Mesendoderm (in vitro differentiated cells): ENCODE measurements around the gene TBC1D19.

Source experiments
- DNase-seq: peaks from one replicate; pipeline ENCODE4 v3.0.0; 2013
- H2AK5ac ChIP-seq: 2 replicates; pipeline ENCODE4 v1.6.1; 2013; ENCODE audit warnings: low read length, inconsistent platforms
- H2BK120ac ChIP-seq: 2 replicates; pipeline ENCODE4 v1.6.1; 2013; ENCODE audit warnings: low read depth, mild to moderate bottlenecking, low read length, moderate library complexity, mixed read lengths
- H2BK15ac ChIP-seq: replicated peaks from 2 replicates; pipeline ENCODE4 v1.6.1; 2013; ENCODE audit warnings: low read depth, mild to moderate bottlenecking, moderate library complexity
- H2BK5ac ChIP-seq: 2 replicates; pipeline ENCODE4 v1.6.1; 2013; ENCODE audit warnings: low read length, inconsistent platforms
- H3K18ac ChIP-seq: 2 replicates; pipeline ENCODE4 v1.6.1; 2013; ENCODE audit warnings: mild to moderate bottlenecking, low read length, mixed read lengths
- H3K23ac ChIP-seq: one replicate; pipeline ENCODE4 v1.6.1; 2013; ENCODE audit warnings: low read length
- H3K27ac ChIP-seq: 2 replicates; pipeline ENCODE4 v1.5.1; 2013; ENCODE audit warnings: low read depth, mild to moderate bottlenecking, inconsistent platforms, low read length, moderate library complexity
- H3K27me3 ChIP-seq: 2 replicates; pipeline ENCODE4 v1.6.1; 2013; ENCODE audit warnings: low read length, control low read depth, mild to moderate bottlenecking, inconsistent platforms; ENCODE audit not compliant: insufficient read depth, poor library complexity
- H3K36me3 ChIP-seq: 2 replicates; pipeline ENCODE4 v1.6.1; 2013; ENCODE audit warnings: low read length, inconsistent platforms; ENCODE audit not compliant: control insufficient read depth, insufficient read depth
- H3K4ac ChIP-seq: one replicate; pipeline ENCODE4 v1.6.1; 2013; ENCODE audit warnings: low read depth, mild to moderate bottlenecking, low read length, moderate library complexity
- H3K4me1 ChIP-seq: 2 replicates; pipeline ENCODE4 v1.6.1; 2013; ENCODE audit warnings: low read depth, low read length, inconsistent platforms; ENCODE audit not compliant: control insufficient read depth
- H3K4me2 ChIP-seq: 2 replicates; pipeline ENCODE4 v1.6.1; 2013; ENCODE audit warnings: low read length
- H3K4me3 ChIP-seq: 2 replicates; pipeline ENCODE4 v1.5.1; 2013; ENCODE audit warnings: mild to moderate bottlenecking, low read length
- H3K56ac ChIP-seq: one replicate; pipeline ENCODE4 v1.6.1; 2013; ENCODE audit warnings: low read length
- H3K79me1 ChIP-seq: 2 replicates; pipeline ENCODE4 v1.6.1; 2013; ENCODE audit warnings: low read length, inconsistent platforms
- H3K79me2 ChIP-seq: 2 replicates; pipeline ENCODE4 v1.6.1; 2013; ENCODE audit warnings: mild to moderate bottlenecking, low read length; ENCODE audit not compliant: control insufficient read depth, insufficient read depth
- H3K9ac ChIP-seq: 2 replicates; pipeline ENCODE4 v1.6.1; 2013; ENCODE audit warnings: low read length, inconsistent platforms
- H4K5ac ChIP-seq: one replicate; pipeline ENCODE4 v1.6.1; 2013; ENCODE audit warnings: low read length
- H4K8ac ChIP-seq: one replicate; pipeline ENCODE4 v1.6.1; 2013; ENCODE audit warnings: low read depth, mild to moderate bottlenecking, control low read depth, low read length, moderate library complexity
- WGBS: extraction: QIAGEN DNeasy Blood & Tissue Kit; methylation state at CpG from one replicate; pipeline ENCODE4 v1.1.7; 2013; ENCODE audit warnings: low lambda C conversion rate, missing lambda C conversion rate; ENCODE audit not compliant: insufficient coverage; ENCODE audit errors: extremely low coverage; 5-methylcytosine and 5-hydroxymethylcytosine counted together

The TBC1D19 gene

GRCh38 chr4:26741491-26741871 is 157.6 kb downstream of the TBC1D19 start:
- no peak overlapping the region for H2BK15ac ChIP-seq
- H3K36me3 ChIP-seq = no peaks in the 10 kb centered on the region
- H3K9ac ChIP-seq = no peak overlapping the region
- no peak overlapping the region for H4K5ac ChIP-seq
- no peak overlapping the region for H3K4ac ChIP-seq
- H2BK120ac ChIP-seq = no peak overlapping the region
- no peaks in the 10 kb centered on the region for H3K79me1 ChIP-seq
- H4K8ac ChIP-seq = no peak overlapping the region
- no peak overlapping the region for H3K4me2 ChIP-seq
- no peak overlapping the region for H3K18ac ChIP-seq
- DNase-seq = no peak
- H3K56ac ChIP-seq = no peak overlapping the region
- H2AK5ac ChIP-seq = no peak overlapping the region
- H3K79me2 ChIP-seq = no peaks in the 10 kb centered on the region
- no peak overlapping the region for H3K4me3 ChIP-seq
- no peak overlapping the region for H3K23ac ChIP-seq
- no peak overlapping the region for H3K27ac ChIP-seq
- no peak overlapping the region for H2BK5ac ChIP-seq
- H3K27me3 ChIP-seq = no peaks in the 10 kb centered on the region
- no CpG with 5 or more reads among the region's 2 CpGs for WGBS
- H3K4me1 ChIP-seq = no peaks in the 10 kb centered on the region

GRCh38 chr4:26746802-26747213 is 162.9 kb downstream of the TBC1D19 start:
- H2BK5ac ChIP-seq = no peak overlapping the region
- H3K4me2 ChIP-seq = no peak overlapping the region
- no CpG with 5 or more reads among the region's 5 CpGs for WGBS
- no peak overlapping the region for H3K4ac ChIP-seq
- no peak overlapping the region for H3K27ac ChIP-seq
- DNase-seq = no peak
- H3K9ac ChIP-seq = no peak overlapping the region
- H3K4me1 ChIP-seq = no peaks in the 10 kb centered on the region
- no peaks in the 10 kb centered on the region for H3K79me1 ChIP-seq
- no peaks in the 10 kb centered on the region for H3K79me2 ChIP-seq
- no peak overlapping the region for H3K4me3 ChIP-seq
- no peak overlapping the region for H4K8ac ChIP-seq
- no peaks in the 10 kb centered on the region for H3K27me3 ChIP-seq
- H3K36me3 ChIP-seq = no peaks in the 10 kb centered on the region
- H2BK15ac ChIP-seq = no peak overlapping the region
- no peak overlapping the region for H2BK120ac ChIP-seq
- H2AK5ac ChIP-seq = no peak overlapping the region
- no peak overlapping the region for H3K18ac ChIP-seq
- no peak overlapping the region for H3K23ac ChIP-seq
- no peak overlapping the region for H3K56ac ChIP-seq
- no peak overlapping the region for H4K5ac ChIP-seq

GRCh38 chr4:26748811-26749210 is 164.9 kb downstream of the TBC1D19 start:
- H4K5ac ChIP-seq = no peak overlapping the region
- no peak overlapping the region for H3K9ac ChIP-seq
- no peak overlapping the region for H4K8ac ChIP-seq
- H3K79me2 ChIP-seq = no peaks in the 10 kb centered on the region
- H3K56ac ChIP-seq = no peak overlapping the region
- no peaks in the 10 kb centered on the region for H3K4me1 ChIP-seq
- no peak overlapping the region for H3K23ac ChIP-seq
- no peak overlapping the region for H3K4me2 ChIP-seq
- no peak overlapping the region for H2AK5ac ChIP-seq
- no peak overlapping the region for H2BK15ac ChIP-seq
- no peak overlapping the region for H3K4ac ChIP-seq
- no peak overlapping the region for H3K4me3 ChIP-seq
- no peak overlapping the region for H2BK120ac ChIP-seq
- no peaks in the 10 kb centered on the region for H3K27me3 ChIP-seq
- no peaks in the 10 kb centered on the region for H3K36me3 ChIP-seq
- no peak overlapping the region for H3K27ac ChIP-seq
- H2BK5ac ChIP-seq = no peak overlapping the region
- H3K18ac ChIP-seq = no peak overlapping the region
- no peaks in the 10 kb centered on the region for H3K79me1 ChIP-seq
- no peak for DNase-seq

GRCh38 chr4:26749867-26750266 is 166.0 kb downstream of the TBC1D19 start:
- WGBS = no CpG with 5 or more reads among the region's 2 CpGs
- Histone ChIP-seq H3K9ac (no peak overlapping the region), H2BK15ac (no peak overlapping the region), H3K4me2 (no peak overlapping the region), H2AK5ac (no peak overlapping the region), H4K8ac (no peak overlapping the region), H2BK120ac (no peak overlapping the region), H3K27me3 (no peaks in the 10 kb centered on the region), H3K56ac (no peak overlapping the region), H2BK5ac (no peak overlapping the region), H4K5ac (no peak overlapping the region), H3K4me1 (no peaks in the 10 kb centered on the region), H3K23ac (no peak overlapping the region), H3K4me3 (no peak overlapping the region), H3K4ac (no peak overlapping the region), H3K27ac (no peak overlapping the region), H3K79me1 (no peaks in the 10 kb centered on the region), H3K36me3 (no peaks in the 10 kb centered on the region), H3K18ac (no peak overlapping the region), H3K79me2 (no peaks in the 10 kb centered on the region)
- DNase-seq = no peak

- H4K5ac ChIP-seq = no peak overlapping the region
- no peaks in the 10 kb centered on the region for H3K27me3 ChIP-seq
- no peak overlapping the region for H2BK15ac ChIP-seq
- H4K8ac ChIP-seq = no peak overlapping the region
- H3K27ac ChIP-seq = no peak overlapping the region
- no peaks in the 10 kb centered on the region for H3K36me3 ChIP-seq
- H3K23ac ChIP-seq = no peak overlapping the region
- DNase-seq = no peak
- H3K4me2 ChIP-seq = no peak overlapping the region
- H2BK5ac ChIP-seq = no peak overlapping the region
- no peak overlapping the region for H3K18ac ChIP-seq
- H3K79me1 ChIP-seq = no peaks in the 10 kb centered on the region
- no peak overlapping the region for H2BK120ac ChIP-seq
- no peak overlapping the region for H3K4me3 ChIP-seq
- H3K4ac ChIP-seq = no peak overlapping the region
- no peak overlapping the region for H3K56ac ChIP-seq
- no peaks in the 10 kb centered on the region for H3K79me2 ChIP-seq
- H2AK5ac ChIP-seq = no peak overlapping the region
- H3K4me1 ChIP-seq = no peaks in the 10 kb centered on the region
- H3K9ac ChIP-seq = no peak overlapping the region
These were observed 167.1 kb downstream of the TBC1D19 start for GRCh38 chr4:26751004-26751403.

- Histone ChIP-seq H2BK120ac (no peak overlapping the region), H3K27ac (no peak overlapping the region), H3K27me3 (no peaks in the 10 kb centered on the region), H3K23ac (no peak overlapping the region), H4K8ac (no peak overlapping the region), H2BK5ac (no peak overlapping the region), H3K79me1 (no peaks in the 10 kb centered on the region), H3K56ac (no peak overlapping the region), H3K4me3 (no peak overlapping the region), H3K18ac (no peak overlapping the region), H3K36me3 (no peaks in the 10 kb centered on the region), H2BK15ac (no peak overlapping the region), H3K9ac (no peak overlapping the region), H2AK5ac (no peak overlapping the region), H3K4me1 (no peaks in the 10 kb centered on the region), H3K4ac (no peak overlapping the region), H4K5ac (no peak overlapping the region), H3K79me2 (no peaks in the 10 kb centered on the region), H3K4me2 (no peak overlapping the region)
- no CpG with 5 or more reads among the region's 1 CpG for WGBS
- no peak for DNase-seq
These were observed 168.0 kb downstream of the TBC1D19 start for GRCh38 chr4:26751838-26752237.
